Type B pancreatic cell (in vitro differentiated cells): ENCODE measurements around the gene MTARC2. TPM values are rescaled to one million over a fixed set of nuclear protein-coding genes. Genes with fewer than 3 reads are reported as not detected.
"Not testable (repeated sequence)": the region's sequence is repeated elsewhere in the genome, so short reads cannot be mapped to it uniquely, and the experiment has no call there.

Source experiments
- DNase-seq: peaks from one replicate; pipeline ENCODE4 v3.0.0; 2021; ENCODE audit warnings: mixed read lengths; ENCODE audit not compliant: unreplicated experiment; ENCODE audit errors: extremely low spot score
- H3K27ac Mint-ChIP-seq: 2 replicates; pipeline ENCODE4 v1.8.0; 2021; ENCODE audit warnings: mild to moderate bottlenecking, mixed read lengths
- H3K27me3 Mint-ChIP-seq: 2 replicates; pipeline ENCODE4 v1.8.0; 2021; ENCODE audit warnings: mixed read lengths
- H3K36me3 Mint-ChIP-seq: 2 replicates; pipeline ENCODE4 v1.8.0; 2021; ENCODE audit warnings: mixed read lengths
- H3K4me1 Mint-ChIP-seq: one replicate; pipeline ENCODE4 v1.8.0; 2021; ENCODE audit warnings: mixed read lengths; ENCODE audit not compliant: unreplicated experiment
- H3K4me3 Mint-ChIP-seq: 2 replicates; pipeline ENCODE4 v1.8.0; 2021; ENCODE audit warnings: mild to moderate bottlenecking, mixed read lengths
- H3K9me3 Mint-ChIP-seq: 2 replicates; pipeline ENCODE4 v1.8.0; 2021; ENCODE audit warnings: mixed read lengths
- total RNA-seq: library from RNA; stranded (reverse); gene quantifications from 2 replicates; pipeline ENCODE4 v1.2.1, GENCODE V29; 2021; ENCODE audit warnings: low replicate concordance
- TF ChIP-seq, protein P1 (sequence below): fragments of 200-600 bp; sonication (generic); conservative IDR thresholded peaks from 2 replicates; pipeline ENCODE4 v1.5.0; 2021; ENCODE audit warnings: antibody characterized with exemption, mild to moderate bottlenecking

The MTARC2 gene
- total RNA-seq, 1 donor from 2014 or later: 14.4 TPM

DNA sequence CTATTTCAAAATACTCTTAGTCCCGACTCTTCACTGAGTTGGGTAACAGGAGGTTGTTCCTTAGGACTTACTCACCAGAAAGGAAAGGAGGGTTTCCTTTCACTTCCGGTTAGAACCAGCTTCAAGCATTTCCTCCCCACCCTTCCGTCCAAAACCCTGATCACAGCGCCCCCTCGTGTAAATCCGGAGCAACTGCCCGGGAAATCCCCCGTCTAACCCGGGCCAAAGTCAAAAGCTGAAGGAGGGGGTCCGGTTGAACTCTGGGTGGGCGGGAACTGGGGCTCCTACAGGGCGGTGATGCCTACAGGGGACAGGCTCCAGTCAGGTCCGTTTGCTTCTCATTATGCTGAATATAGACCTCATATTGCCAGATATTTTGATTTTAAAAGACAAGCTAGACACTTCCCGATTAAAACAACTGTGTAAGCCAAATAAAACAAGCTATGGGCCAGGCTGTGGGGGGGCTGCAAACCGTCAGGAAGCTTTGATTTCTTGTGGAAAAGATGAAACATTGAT is 15.0 kb upstream of the MTARC2 start:
- no peak overlapping the region for H3K4me3 Mint-ChIP-seq
- H3K4me1 Mint-ChIP-seq: no peaks in the 10 kb centered on the region
- H3K27me3 Mint-ChIP-seq: no peaks in the 10 kb centered on the region
- H3K27ac Mint-ChIP-seq: no peak overlapping the region
- DNase-seq: peak; percentile 79
- H3K36me3 Mint-ChIP-seq: no peaks in the 10 kb centered on the region
- TF ChIP-seq, protein P1, sequence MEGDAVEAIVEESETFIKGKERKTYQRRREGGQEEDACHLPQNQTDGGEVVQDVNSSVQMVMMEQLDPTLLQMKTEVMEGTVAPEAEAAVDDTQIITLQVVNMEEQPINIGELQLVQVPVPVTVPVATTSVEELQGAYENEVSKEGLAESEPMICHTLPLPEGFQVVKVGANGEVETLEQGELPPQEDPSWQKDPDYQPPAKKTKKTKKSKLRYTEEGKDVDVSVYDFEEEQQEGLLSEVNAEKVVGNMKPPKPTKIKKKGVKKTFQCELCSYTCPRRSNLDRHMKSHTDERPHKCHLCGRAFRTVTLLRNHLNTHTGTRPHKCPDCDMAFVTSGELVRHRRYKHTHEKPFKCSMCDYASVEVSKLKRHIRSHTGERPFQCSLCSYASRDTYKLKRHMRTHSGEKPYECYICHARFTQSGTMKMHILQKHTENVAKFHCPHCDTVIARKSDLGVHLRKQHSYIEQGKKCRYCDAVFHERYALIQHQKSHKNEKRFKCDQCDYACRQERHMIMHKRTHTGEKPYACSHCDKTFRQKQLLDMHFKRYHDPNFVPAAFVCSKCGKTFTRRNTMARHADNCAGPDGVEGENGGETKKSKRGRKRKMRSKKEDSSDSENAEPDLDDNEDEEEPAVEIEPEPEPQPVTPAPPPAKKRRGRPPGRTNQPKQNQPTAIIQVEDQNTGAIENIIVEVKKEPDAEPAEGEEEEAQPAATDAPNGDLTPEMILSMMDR: peak; percentile 86
- H3K9me3 Mint-ChIP-seq: no peaks in the 10 kb centered on the region

DNA sequence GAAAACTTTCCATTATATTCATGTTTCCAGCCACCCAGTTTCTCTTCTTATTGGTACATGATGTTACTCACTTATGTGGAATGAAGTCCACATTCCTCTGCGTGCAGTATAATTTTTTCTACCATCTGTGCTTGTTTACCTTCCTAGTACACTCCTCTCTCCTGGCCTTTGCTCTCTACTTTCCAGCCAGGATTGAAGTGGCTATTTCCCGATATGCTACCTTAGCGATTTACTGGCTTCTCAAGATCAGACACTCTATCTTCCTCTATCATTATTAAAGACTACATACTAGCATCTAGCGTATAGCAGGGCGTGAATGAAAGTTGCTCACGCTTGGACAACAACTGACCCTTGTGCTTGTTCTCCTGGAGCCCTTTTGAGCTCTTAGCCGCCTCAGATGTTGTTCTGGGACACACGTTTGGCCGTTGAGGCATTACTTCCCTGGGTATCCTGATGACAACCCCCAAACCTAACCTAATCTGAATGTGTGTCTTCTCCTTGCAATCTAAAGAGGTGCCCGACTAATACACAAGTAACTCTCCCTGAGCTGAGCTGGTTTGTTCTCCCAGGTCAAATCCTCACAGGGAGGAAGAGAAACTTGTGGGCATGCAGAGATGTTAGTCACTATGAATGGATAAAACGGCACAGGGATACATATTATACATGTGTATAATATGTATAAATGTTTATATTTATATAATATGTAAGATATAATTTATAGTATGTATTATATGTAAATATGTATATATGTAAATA is 13.4 kb upstream of the MTARC2 start:
- Mint-ChIP-seq H3K27ac (peak overlapping the region; percentile 11), H3K36me3 (no peaks in the 10 kb centered on the region), H3K4me3 (peak overlapping the region; percentile 0), H3K4me1 (no peaks in the 10 kb centered on the region), H3K9me3 (no peaks in the 10 kb centered on the region), H3K27me3 (no peaks in the 10 kb centered on the region)
- TF ChIP-seq, protein P1: no peak
- no peak for DNase-seq

- H3K9me3 Mint-ChIP-seq, DNase-seq, H3K27ac Mint-ChIP-seq, H3K4me1 Mint-ChIP-seq, H3K27me3 Mint-ChIP-seq, H3K4me3 Mint-ChIP-seq, H3K36me3 Mint-ChIP-seq: not testable (repeated sequence)
Observed at GRCh38 chr1:220736283-220736682, 11.8 kb upstream of the MTARC2 start.

DNA sequence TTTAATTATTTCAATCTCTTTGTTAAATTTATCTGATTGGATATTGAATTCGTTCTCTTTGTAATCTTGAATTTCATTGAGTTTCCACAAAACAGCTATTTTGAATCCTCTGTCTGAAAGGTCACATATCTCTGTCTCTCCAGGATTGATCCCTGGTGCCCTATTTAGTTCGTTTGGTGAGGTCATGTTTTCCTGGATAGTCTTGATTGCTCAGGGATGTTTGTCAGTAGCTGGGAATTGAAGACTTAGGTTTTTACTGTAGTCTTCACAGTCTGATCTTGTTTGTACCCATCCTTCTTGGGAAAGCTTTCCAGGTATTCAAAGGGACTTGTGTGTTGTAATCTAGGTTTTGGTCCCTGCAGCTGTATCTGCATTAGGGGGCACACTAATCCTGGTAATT is 6.8 kb upstream of the MTARC2 start:
- TF ChIP-seq, protein P1: no peak
- H3K27ac Mint-ChIP-seq: no peak overlapping the region
- no peaks in the 10 kb centered on the region for H3K4me1 Mint-ChIP-seq
- H3K9me3 Mint-ChIP-seq: no peaks in the 10 kb centered on the region
- H3K4me3 Mint-ChIP-seq: no peak overlapping the region
- no peaks in the 10 kb centered on the region for H3K36me3 Mint-ChIP-seq
- peaks cover 8% of the 10 kb centered on the region for H3K27me3 Mint-ChIP-seq
- DNase-seq: no peak

GRCh38 chr1:220741825-220742224 is 6.3 kb upstream of the MTARC2 start:
- Mint-ChIP-seq H3K27me3 (peaks cover 11% of the 10 kb centered on the region), H3K27ac (no peak overlapping the region), H3K36me3 (no peaks in the 10 kb centered on the region), H3K9me3 (no peaks in the 10 kb centered on the region), H3K4me3 (no peak overlapping the region), H3K4me1 (no peaks in the 10 kb centered on the region)
- DNase-seq: no peak
- TF ChIP-seq, protein P1: no peak

DNA sequence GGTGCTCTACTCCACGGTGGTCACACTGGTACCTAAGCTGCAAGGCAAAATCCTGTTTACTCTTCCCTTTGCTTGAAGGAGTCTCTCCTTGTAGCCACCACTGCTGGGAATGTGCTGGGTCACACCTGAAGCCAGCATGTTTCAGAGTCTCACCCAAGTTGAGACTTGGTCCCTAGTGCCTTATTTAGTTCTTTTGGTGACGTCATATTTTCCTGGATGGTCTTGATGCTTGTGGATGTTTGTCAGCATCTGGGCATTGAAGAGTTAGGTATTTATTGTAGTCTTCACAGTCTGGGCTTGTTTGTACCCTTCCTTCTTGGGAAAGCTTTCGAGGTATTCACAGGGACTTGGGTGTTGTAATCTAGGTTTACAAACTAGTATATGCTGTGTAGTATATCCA is 5.6 kb upstream of the MTARC2 start:
- no peak for DNase-seq
- Mint-ChIP-seq H3K4me1 (peaks cover 7% of the 10 kb centered on the region), H3K27me3 (peaks cover 11% of the 10 kb centered on the region), H3K27ac (no peak overlapping the region), H3K9me3 (no peaks in the 10 kb centered on the region), H3K4me3 (no peak overlapping the region), H3K36me3 (no peaks in the 10 kb centered on the region)
- TF ChIP-seq, protein P1: no peak
